WTC11 (cell line): Measurements from ENCODE around the gene GRAMD2A. TPM values are rescaled to one million over a fixed set of nuclear protein-coding genes. Genes with fewer than 3 reads are reported as not detected.

Experiments
- ATAC-seq: fragments of 200-7000 bp; cut with Tn5 transposase; 2 replicates; pipeline ENCODE4 v1.10.0; 2021; ENCODE audit warnings: mild to moderate bottlenecking, moderate library complexity
- CTCF ChIA-PET: fragments of 300-600 bp; sonication (Branson Sonifier 250); formaldehyde crosslinking; loops from one replicate; lab custom pipeline; 2021; ENCODE audit warnings: antibody characterized with exemption; lab: Charles Lee
- POLR2A ChIA-PET: fragments of 350-600 bp; sonication (Branson Sonifier 250); formaldehyde crosslinking; loops from one replicate; lab custom pipeline; 2021; ENCODE audit warnings: antibody characterized with exemption; lab: Charles Lee
- DNase-seq: peaks from one replicate; pipeline ENCODE4 v3.0.0; 2021; ENCODE audit warnings: low spot score
- H3K27ac Mint-ChIP-seq: 2 replicates; pipeline ENCODE4 v1.8.0; 2021; ENCODE audit warnings: mixed read lengths
- H3K27me3 Mint-ChIP-seq: 2 replicates; pipeline ENCODE4 v1.8.0; 2021; ENCODE audit warnings: low read depth, mild to moderate bottlenecking, moderate library complexity, mixed read lengths
- H3K36me3 Mint-ChIP-seq: 2 replicates; pipeline ENCODE4 v1.8.0; 2021; ENCODE audit warnings: mixed read lengths
- H3K4me1 Mint-ChIP-seq: 2 replicates; pipeline ENCODE4 v1.8.0; 2022; ENCODE audit warnings: mixed read lengths
- H3K4me3 Mint-ChIP-seq: 2 replicates; pipeline ENCODE4 v1.8.0; 2021; ENCODE audit warnings: mild to moderate bottlenecking, moderate library complexity, mixed read lengths
- H3K9me3 Mint-ChIP-seq: 2 replicates; pipeline ENCODE4 v1.8.0; 2021; ENCODE audit warnings: mixed read lengths
- FOXK1 ChIP-seq: sonication (generic); formaldehyde crosslinking; IDR thresholded peaks from 2 replicates; pipeline ENCODE4 v1.8.0; 2022; ENCODE audit warnings: mild to moderate bottlenecking, moderate library complexity, missing genetic modification reagents
- PREB ChIP-seq: sonication (generic); formaldehyde crosslinking; IDR thresholded peaks from 2 replicates; pipeline ENCODE4 v1.8.1; 2022; ENCODE audit warnings: mild to moderate bottlenecking, missing genetic modification reagents, moderate library complexity, borderline replicate concordance
- ZNF263 ChIP-seq: sonication (generic); formaldehyde crosslinking; IDR thresholded peaks from 2 replicates; pipeline ENCODE4 v1.8.1; 2022; ENCODE audit warnings: low read depth, mild to moderate bottlenecking, moderate library complexity, missing genetic modification reagents
- ZNF425 ChIP-seq: fragments of 250-450 bp; sonication (Bioruptor Pico); conservative IDR thresholded peaks from 2 replicates; pipeline ENCODE4 v1.9.0; 2021; ENCODE audit warnings: mild to moderate bottlenecking
- total RNA-seq: library from RNA; stranded (reverse); gene quantifications from 3 replicates; pipeline ENCODE4 v1.2.3, GENCODE V29; 2021
- TF ChIP-seq, protein P1 (sequence below): sonication (generic); formaldehyde crosslinking; IDR thresholded peaks from 2 replicates; pipeline ENCODE4 v1.8.0; 2022; ENCODE audit warnings: missing genetic modification reagents
- TF ChIP-seq, protein P2 (sequence below): sonication (generic); formaldehyde crosslinking; IDR thresholded peaks from 2 replicates; pipeline ENCODE4 v1.8.1; 2023; ENCODE audit warnings: mild to moderate bottlenecking, missing genetic modification reagents

The GRAMD2A gene
- total RNA-seq, 1 experiment from 2014 or later = 1.9 TPM

DNA sequence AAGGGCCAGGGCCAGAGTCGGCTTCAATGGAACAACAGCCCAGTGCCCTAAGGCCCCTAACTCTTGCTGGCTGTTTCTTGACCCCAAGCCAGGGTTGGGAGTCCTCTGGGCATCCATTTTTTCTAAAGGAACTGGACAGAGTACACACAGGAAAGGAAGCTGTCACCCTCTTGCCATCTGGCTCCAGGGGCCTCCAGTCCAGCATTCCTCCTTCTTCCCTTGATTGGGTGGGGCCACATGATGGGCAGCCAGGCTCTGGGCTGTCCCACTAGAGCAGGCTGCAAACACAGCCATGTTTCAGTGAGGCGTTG is 1.6 kb upstream of the GRAMD2A start:
- Mint-ChIP-seq H3K27me3 (peaks cover 31% of the 10 kb centered on the region), H3K27ac (no peak overlapping the region), H3K9me3 (no peaks in the 10 kb centered on the region), H3K36me3 (peaks cover 56% of the 10 kb centered on the region), H3K4me1 (peaks cover 29% of the 10 kb centered on the region), H3K4me3 (no peak overlapping the region)
- ATAC-seq (no peak), DNase-seq (no peak)
- CTCF ChIA-PET = interaction anchor here (0.8 to 2.7 kb wide), 12 partner anchors 15 to 114 kb away, joined by 3 to 9 read pairs (median 5); no protein-coding TSS in a partner anchor
- POLR2A ChIA-PET = interaction anchor here (1.5 kb wide), 1 partner anchor 28 kb away, joined by 4 read pairs; no protein-coding TSS in a partner anchor
- TF ChIP-seq, protein P1, sequence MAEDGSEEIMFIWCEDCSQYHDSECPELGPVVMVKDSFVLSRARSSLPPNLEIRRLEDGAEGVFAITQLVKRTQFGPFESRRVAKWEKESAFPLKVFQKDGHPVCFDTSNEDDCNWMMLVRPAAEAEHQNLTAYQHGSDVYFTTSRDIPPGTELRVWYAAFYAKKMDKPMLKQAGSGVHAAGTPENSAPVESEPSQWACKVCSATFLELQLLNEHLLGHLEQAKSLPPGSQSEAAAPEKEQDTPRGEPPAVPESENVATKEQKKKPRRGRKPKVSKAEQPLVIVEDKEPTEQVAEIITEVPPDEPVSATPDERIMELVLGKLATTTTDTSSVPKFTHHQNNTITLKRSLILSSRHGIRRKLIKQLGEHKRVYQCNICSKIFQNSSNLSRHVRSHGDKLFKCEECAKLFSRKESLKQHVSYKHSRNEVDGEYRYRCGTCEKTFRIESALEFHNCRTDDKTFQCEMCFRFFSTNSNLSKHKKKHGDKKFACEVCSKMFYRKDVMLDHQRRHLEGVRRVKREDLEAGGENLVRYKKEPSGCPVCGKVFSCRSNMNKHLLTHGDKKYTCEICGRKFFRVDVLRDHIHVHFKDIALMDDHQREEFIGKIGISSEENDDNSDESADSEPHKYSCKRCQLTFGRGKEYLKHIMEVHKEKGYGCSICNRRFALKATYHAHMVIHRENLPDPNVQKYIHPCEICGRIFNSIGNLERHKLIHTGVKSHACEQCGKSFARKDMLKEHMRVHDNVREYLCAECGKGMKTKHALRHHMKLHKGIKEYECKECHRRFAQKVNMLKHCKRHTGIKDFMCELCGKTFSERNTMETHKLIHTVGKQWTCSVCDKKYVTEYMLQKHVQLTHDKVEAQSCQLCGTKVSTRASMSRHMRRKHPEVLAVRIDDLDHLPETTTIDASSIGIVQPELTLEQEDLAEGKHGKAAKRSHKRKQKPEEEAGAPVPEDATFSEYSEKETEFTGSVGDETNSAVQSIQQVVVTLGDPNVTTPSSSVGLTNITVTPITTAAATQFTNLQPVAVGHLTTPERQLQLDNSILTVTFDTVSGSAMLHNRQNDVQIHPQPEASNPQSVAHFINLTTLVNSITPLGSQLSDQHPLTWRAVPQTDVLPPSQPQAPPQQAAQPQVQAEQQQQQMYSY (CRISPR knock-in tag) = no peak
- TF ChIP-seq, protein P2, sequence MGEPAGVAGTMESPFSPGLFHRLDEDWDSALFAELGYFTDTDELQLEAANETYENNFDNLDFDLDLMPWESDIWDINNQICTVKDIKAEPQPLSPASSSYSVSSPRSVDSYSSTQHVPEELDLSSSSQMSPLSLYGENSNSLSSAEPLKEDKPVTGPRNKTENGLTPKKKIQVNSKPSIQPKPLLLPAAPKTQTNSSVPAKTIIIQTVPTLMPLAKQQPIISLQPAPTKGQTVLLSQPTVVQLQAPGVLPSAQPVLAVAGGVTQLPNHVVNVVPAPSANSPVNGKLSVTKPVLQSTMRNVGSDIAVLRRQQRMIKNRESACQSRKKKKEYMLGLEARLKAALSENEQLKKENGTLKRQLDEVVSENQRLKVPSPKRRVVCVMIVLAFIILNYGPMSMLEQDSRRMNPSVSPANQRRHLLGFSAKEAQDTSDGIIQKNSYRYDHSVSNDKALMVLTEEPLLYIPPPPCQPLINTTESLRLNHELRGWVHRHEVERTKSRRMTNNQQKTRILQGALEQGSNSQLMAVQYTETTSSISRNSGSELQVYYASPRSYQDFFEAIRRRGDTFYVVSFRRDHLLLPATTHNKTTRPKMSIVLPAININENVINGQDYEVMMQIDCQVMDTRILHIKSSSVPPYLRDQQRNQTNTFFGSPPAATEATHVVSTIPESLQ (CRISPR knock-in tag) = no peak

GRCh38 chr15:72198356-72199204 is 993 bp upstream of the GRAMD2A start:
- ATAC-seq (no peak), DNase-seq (no peak)
- H3K9me3 Mint-ChIP-seq = no peaks in the 10 kb centered on the region
- peak overlapping the region; percentile 76 for H3K4me3 Mint-ChIP-seq
- ChIA-PET POLR2A (interaction anchor here (1.3 to 1.5 kb wide), 4 partner anchors 21 to 33 kb away, joined by 3 to 8 read pairs (median 4); no protein-coding TSS in a partner anchor), CTCF (interaction anchor here (0.8 to 2.7 kb wide), 12 partner anchors 10 to 114 kb away, joined by 3 to 19 read pairs (median 5); partner anchors contain the start of gene PKM)
- TF ChIP-seq ZNF263 = no peak
- TF ChIP-seq, protein P1 (CRISPR knock-in tag) = no peak
- no peak for TF ChIP-seq PREB (CRISPR knock-in tag)
- TF ChIP-seq FOXK1 (CRISPR knock-in tag) = no peak
- TF ChIP-seq ZNF425 (CRISPR knock-in tag) = no peak
- peaks cover 50% of the 10 kb centered on the region for H3K36me3 Mint-ChIP-seq
- H3K27ac Mint-ChIP-seq = peak overlapping the region; percentile 83
- peaks cover 34% of the 10 kb centered on the region for H3K4me1 Mint-ChIP-seq
- H3K27me3 Mint-ChIP-seq = peaks cover 31% of the 10 kb centered on the region
